ENCODE data around the gene TBL1X. TPM values are rescaled to one million over a fixed set of nuclear protein-coding genes. Genes with fewer than 3 reads are reported as not detected.

Gene TBL1X
- total and polyA plus RNA-seq, 4 donors = 2.3 to 21.7 (median 13.3) TPM

GRCh38 chrX:9747644-9748043 lies 282.8 kb downstream of the TBL1X start:
- Histone ChIP-seq H3K36me3 (ENCODE audit: control insufficient read depth in 4 of 4, insufficient read depth in 4 of 4, low read length in 4 of 4) (no peaks in the 10 kb centered on the region), H3K9me3 (ENCODE audit: control insufficient read depth in 4 of 4, insufficient read depth in 3 of 4, low read length in 3 of 4) (peaks cover 0 to 8% (median 0%) of the 10 kb centered on the region in 4 donors), H3K27me3 (ENCODE audit: control insufficient read depth in 3 of 3, insufficient read depth in 3 of 3, low read length in 2 of 3) (peaks cover 0 to 5% (median 2%) of the 10 kb centered on the region in 3 donors), H3K27ac (ENCODE audit: low read depth in 1 of 2, low read length in 1 of 2) (no peak overlapping the region), H3K4me3 (no peak overlapping the region), H3K4me1 (ENCODE audit: control insufficient read depth in 5 of 5, insufficient read depth in 5 of 5, low read length in 5 of 5) (no peaks in the 10 kb centered on the region), H3K9ac (ENCODE audit: insufficient read depth in 1 of 2, low read length in 2 of 2) (no peak overlapping the region)
- TF ChIP-seq, protein P1, sequence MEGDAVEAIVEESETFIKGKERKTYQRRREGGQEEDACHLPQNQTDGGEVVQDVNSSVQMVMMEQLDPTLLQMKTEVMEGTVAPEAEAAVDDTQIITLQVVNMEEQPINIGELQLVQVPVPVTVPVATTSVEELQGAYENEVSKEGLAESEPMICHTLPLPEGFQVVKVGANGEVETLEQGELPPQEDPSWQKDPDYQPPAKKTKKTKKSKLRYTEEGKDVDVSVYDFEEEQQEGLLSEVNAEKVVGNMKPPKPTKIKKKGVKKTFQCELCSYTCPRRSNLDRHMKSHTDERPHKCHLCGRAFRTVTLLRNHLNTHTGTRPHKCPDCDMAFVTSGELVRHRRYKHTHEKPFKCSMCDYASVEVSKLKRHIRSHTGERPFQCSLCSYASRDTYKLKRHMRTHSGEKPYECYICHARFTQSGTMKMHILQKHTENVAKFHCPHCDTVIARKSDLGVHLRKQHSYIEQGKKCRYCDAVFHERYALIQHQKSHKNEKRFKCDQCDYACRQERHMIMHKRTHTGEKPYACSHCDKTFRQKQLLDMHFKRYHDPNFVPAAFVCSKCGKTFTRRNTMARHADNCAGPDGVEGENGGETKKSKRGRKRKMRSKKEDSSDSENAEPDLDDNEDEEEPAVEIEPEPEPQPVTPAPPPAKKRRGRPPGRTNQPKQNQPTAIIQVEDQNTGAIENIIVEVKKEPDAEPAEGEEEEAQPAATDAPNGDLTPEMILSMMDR (IDR thresholded peaks at IDR 0.05; ENCODE audit: control extremely low read depth, extremely low read depth) = no peak
- ATAC-seq (ENCODE audit: insufficient read depth, low FRiP score) (no peak), DNase-seq (no peak)
- WGBS, 2 donors = 87 to 89% methylated on average over 4 of the region's 4 CpGs

DNA sequence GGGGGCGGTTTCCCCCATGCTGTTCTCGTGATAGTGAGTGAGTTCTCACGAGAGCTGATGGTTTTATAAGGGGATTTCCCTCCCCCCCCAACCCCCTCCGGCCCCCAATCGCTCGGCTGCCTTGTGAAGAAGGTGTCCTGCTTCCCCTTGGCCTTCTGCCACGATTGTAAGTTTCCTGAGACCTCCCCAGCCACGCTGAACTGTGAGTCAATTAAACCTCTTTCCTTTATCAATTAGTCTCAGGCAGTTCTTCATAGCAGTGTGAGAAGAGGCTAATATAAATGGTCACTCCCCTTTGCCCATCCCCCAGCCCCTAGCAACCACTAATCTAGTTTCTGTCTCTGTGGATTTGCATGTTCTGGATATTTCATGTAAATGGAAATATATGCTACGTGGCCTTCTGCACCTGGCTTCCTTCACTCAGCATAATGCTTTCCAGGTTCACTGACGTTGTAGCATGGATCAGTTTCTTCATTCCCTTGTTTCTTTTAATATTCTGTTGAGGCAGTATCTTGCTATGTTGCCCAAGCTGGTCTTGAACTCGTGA lies 284.4 kb downstream of the TBL1X start:
- Histone ChIP-seq H3K9ac (ENCODE audit: insufficient read depth in 1 of 2, low read length in 2 of 2) (no peak overlapping the region), H3K4me1 (ENCODE audit: control insufficient read depth in 5 of 5, insufficient read depth in 5 of 5, low read length in 5 of 5) (no peaks in the 10 kb centered on the region), H3K27me3 (ENCODE audit: control insufficient read depth in 3 of 3, insufficient read depth in 3 of 3, low read length in 2 of 3) (peaks cover 0 to 2% (median 0%) of the 10 kb centered on the region in 3 donors), H3K4me3 (no peak overlapping the region), H3K27ac (ENCODE audit: low read depth in 1 of 2, low read length in 1 of 2) (no peak overlapping the region), H3K9me3 (ENCODE audit: control insufficient read depth in 4 of 4, insufficient read depth in 3 of 4, low read length in 3 of 4) (peaks cover 0 to 13% (median 0%) of the 10 kb centered on the region in 4 donors), H3K36me3 (ENCODE audit: control insufficient read depth in 4 of 4, insufficient read depth in 4 of 4, low read length in 4 of 4) (no peaks in the 10 kb centered on the region)
- ATAC-seq (ENCODE audit: insufficient read depth, low FRiP score) = no peak
- TF ChIP-seq, protein P1 (IDR thresholded peaks at IDR 0.05; ENCODE audit: control extremely low read depth, extremely low read depth) = no peak
- no peak for DNase-seq
- WGBS, 2 donors = 49 to 57% methylated on average over 10 to 11 of the region's 11 CpGs

DNA sequence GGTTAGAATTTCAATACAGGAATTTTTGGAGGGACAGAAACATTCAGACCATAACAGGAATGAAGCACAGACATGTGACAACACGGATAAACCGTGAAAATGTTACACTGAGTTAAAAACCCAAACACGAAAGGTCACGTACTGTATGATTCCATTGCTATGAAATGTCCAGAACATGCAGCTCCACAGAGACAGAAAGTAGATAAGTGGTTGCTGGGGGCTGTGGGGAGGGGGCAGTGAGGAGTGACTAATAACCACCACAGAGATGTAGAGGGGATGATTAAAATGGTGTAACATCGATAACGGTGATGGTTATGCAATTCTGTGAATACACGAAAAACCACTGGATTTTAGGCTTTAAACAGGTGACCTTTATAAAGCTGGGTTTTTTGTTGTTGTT lies 292.5 kb downstream of the TBL1X start:
- Histone ChIP-seq H3K27me3 (ENCODE audit: control insufficient read depth in 3 of 3, insufficient read depth in 3 of 3, low read length in 2 of 3) (peaks cover 0 to 8% (median 0%) of the 10 kb centered on the region in 3 donors), H3K9ac (ENCODE audit: insufficient read depth in 1 of 2, low read length in 2 of 2) (no peak overlapping the region), H3K4me1 (ENCODE audit: control insufficient read depth in 5 of 5, insufficient read depth in 5 of 5, low read length in 5 of 5) (peaks cover 0 to 1% (median 0%) of the 10 kb centered on the region in 5 donors), H3K36me3 (ENCODE audit: control insufficient read depth in 4 of 4, insufficient read depth in 4 of 4, low read length in 4 of 4) (no peaks in the 10 kb centered on the region), H3K9me3 (ENCODE audit: control insufficient read depth in 4 of 4, insufficient read depth in 3 of 4, low read length in 3 of 4) (peaks cover 0 to 8% (median 0%) of the 10 kb centered on the region in 4 donors), H3K4me3 (no peak overlapping the region), H3K27ac (ENCODE audit: low read depth in 1 of 2, low read length in 1 of 2) (no peak overlapping the region)
- DNase-seq (no peak), ATAC-seq (ENCODE audit: insufficient read depth, low FRiP score) (no peak)
- TF ChIP-seq, protein P1 (IDR thresholded peaks at IDR 0.05; ENCODE audit: control extremely low read depth, extremely low read depth) = no peak
- 89 to 91% methylated on average over 7 of the region's 7 CpGs for WGBS, 2 donors
